ENCODE data around the gene UCP2.
A peak's percentile ranks its signal among the peaks of the same experiment; 100 is the strongest.
"Not testable (repeated sequence)": the region's sequence is repeated elsewhere in the genome, so short reads cannot be mapped to it uniquely, and the experiment has no call there.

Gene UCP2

DNA sequence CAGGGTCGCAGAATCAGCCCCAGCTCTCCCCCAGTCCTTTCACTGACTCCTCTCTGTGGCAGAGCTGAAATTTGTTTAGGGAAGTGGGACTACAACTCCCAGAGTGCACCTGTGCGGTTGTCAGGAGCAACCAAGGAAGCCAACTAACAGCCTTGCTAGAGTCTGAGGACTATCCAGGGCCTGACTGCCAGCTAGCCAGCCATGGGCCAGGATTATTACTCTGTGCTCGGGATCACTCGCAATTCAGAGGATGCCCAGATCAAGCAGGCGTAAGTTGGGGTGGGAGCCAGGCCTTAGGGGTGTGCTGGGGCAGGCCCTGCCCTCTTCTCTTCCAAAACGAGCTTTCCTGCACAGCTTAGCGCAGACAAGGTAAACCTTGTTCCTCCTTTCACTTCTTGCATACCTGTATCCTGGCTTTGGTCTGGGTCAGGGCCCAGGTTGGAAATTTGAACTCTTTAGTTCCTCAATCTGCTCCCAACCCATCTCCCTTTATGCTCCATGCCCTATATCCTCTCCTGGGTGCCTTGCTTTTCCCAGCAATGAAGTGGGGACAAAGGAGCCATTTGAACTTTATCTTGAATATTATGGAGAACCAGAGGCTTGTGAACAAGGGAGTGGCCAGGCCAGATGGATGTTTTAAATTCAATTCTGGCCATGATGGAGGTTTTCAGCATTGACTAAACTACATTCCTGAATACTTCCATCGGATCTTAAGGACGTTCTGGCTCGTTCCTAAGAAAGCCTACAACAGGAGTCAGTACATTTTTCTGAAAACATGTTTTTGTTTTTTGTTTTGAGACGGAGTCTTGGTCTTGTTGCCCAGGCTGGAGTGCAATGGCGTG lies 31.6 kb downstream of the UCP2 start, which contains the start of gene DNAJB13:
TSS of gene DNAJB13 (plus strand) at position 158 of the 842 bp plus-strand sequence. CDS start at position 202, 44 bp downstream.
- intact Hi-C loops (cut with DNase I): no loop called here
- peak in 5 of 10 donors; percentile 29 to 89 (median 49) for DNase-seq

DNA sequence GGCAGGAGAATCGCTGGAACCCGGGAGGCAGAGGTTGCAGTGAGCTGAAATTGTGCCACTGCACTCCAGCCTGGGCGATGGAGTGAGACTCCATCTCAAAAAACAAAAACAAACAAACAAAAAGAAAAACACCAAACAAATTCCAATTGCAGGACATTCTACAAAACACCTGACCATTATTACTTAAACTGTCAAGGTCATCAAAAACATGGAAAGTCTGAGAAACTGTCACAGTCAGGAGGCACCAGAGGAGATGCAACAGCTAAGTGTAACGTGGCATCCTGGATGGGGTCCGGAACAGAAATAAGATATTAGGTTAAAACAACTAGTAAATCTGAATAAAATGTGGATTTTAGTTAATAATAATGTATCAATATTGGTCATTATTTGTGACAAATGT lies 32.7 kb downstream of the UCP2 start:
- DNase-seq: no peak
- intact Hi-C loops (cut with DNase I): no loop called here

DNA sequence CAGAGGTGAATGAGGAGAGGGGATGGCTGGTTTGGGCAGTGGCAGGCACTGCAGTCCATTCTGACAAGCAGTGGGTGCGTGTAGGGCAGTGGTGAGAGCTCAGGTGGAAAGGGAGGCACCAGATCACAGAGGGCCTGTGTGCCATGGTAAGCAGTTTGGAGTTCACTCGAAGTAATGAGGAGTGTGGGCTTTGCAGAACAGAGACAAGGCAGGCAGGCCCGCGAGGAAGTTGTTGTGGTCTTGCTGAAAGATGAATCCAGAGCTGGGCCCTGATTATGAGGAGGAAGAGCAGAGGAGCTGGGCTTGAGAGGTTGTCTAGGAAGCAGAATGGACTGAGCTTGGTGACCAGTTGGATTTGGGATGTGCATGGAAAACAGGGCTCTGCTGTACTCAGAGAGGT lies 33.4 kb downstream of the UCP2 start:
- intact Hi-C loops (cut with DNase I): no loop called here
- DNase-seq: peak in 1 of 10 donors; percentile 40

DNA sequence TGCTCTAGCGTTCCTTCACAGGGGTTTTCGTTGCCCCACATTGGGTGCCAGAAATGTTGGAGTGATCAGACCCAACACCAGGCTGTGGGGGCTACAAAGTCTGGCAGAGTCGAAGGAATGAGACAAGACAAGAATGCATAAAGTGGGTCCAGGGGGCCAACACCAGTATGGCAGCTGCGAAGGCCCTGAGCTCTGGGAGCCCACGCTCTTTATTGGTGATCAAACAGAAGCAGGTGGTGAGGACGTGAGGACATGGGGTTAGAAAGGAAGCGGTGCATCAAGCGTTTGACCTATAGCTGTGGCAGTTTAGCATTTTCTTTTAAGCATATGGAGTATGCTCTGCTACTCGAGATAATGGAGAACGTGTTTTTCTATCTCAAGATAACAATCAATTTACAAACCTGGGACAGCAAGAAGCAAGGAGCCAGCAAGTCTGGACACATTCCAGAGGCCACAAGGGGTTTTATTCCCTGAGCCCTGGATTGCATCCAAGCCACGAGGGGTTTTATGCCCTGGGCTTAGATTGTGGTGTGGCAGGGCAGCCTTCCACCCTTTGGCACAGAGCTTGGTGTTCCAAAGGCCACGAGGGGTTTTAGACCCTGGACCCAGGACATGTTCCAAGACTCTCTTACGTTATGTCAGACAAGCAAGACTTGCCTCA lies 35.7 kb downstream of the UCP2 start:
- DNase-seq: peak in 1 of 10 donors; percentile 61
- intact Hi-C loops (cut with DNase I): no loop called here

GRCh38 chr11:73945396-73945795 lies 37.2 kb downstream of the UCP2 start:
- DNase-seq: no peak
- intact Hi-C loops (cut with DNase I): no loop called here

- DNase-seq: peak in 1 of 10 donors; percentile 62
- intact Hi-C loops (cut with DNase I): no loop called here
Measured at GRCh38 chr11:73944901-73945300, 37.7 kb downstream of the UCP2 start.

GRCh38 chr11:73944085-73944484 lies 38.6 kb downstream of the UCP2 start:
- intact Hi-C loops (cut with DNase I): no loop called here
- no peak for DNase-seq

- intact Hi-C loops (cut with DNase I): no loop called here
- DNase-seq: no peak
Measured at GRCh38 chr11:73942010-73942409, 40.6 kb downstream of the UCP2 start.

GRCh38 chr11:73940801-73941570 lies 41.7 kb downstream of the UCP2 start:
- intact Hi-C loops (cut with DNase I): no loop called here
- no peak for DNase-seq

- no peak for DNase-seq
- intact Hi-C loops (cut with DNase I): no loop called here
Measured at GRCh38 chr11:73939096-73939495, 43.5 kb downstream of the UCP2 start.

GRCh38 chr11:73936047-73936446 lies 46.6 kb downstream of the UCP2 start:
- intact Hi-C loops (cut with DNase I); DNase-seq: not testable (repeated sequence)

- intact Hi-C loops (cut with DNase I): loop anchor here (5.0 kb wide), 2 partner anchors 170 to 305 kb away; partner anchors contain the start of gene RAB6A
- DNase-seq: no peak
Measured at GRCh38 chr11:73932781-73933180, 49.9 kb downstream of the UCP2 start.

- intact Hi-C loops (cut with DNase I): loop anchor here (5.0 kb wide), 2 partner anchors 170 to 305 kb away; partner anchors contain the start of gene RAB6A
- no peak for DNase-seq
Measured at GRCh38 chr11:73931951-73932350, 50.7 kb downstream of the UCP2 start.

DNA sequence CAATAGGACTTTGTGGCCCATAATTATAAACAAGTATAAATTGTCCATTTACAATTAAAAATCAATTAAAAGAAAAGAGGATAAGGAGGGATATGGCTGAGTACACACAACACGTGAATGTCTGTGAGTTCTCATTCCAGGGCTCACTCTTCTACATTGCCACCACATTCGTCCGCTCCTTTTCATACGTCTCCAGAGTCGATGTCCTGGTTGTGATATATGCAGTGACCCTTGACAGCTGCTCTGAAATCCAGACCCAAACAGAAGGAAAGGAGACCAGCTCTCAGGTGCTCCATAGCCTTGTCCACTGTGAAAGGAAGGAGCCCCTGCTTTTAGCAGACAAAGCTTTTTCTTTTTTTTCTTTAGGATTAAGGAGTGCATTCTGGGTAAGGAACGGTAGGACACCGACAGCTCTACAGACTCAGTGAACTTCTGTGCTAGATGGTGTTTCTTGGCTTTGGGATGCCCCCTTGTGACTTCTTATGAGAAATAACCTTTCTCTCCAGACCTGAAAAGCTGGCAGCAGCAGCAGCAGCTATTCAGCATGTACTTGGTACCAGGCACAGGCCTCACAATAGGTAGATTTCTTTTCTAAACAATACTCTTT lies 51.5 kb downstream of the UCP2 start:
- peak in 3 of 10 donors; percentile 11 to 47 (median 11) for DNase-seq
- intact Hi-C loops (cut with DNase I): loop anchor here (5.0 kb wide), 2 partner anchors 169 to 304 kb away; partner anchors contain the start of gene RAB6A

DNA sequence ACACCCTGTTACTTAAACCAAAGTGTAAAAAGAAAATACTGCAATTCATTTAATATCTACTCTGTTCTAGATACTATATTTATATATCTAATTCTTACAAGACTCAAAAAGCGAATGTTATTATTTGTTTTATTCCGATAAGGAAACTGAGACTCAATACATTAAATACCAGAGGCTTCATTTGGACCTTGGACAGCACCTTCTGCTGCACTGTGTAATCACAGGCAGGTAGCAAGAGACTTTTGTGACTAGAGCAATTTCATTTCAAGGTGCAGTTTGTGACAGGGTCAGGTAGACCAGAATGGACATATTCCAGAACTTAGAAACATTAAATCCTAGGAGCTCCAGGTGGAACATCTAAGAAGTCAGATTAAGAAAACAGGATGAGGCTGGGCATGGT lies 53.3 kb downstream of the UCP2 start:
- intact Hi-C loops (cut with DNase I): no loop called here
- DNase-seq: no peak

Measured in posterior cingulate gyrus (tissue), 11 donors.